Activated CD4-positive, alpha-beta T cell treated with anti-CD3 and anti-CD28 coated beads, Interleukin-2, amount 10 ng/mL, durations not matched to agents 7 days and 5 days (primary cell): ENCODE measurements around the gene GPR107. TPM values are rescaled to one million over a fixed set of nuclear protein-coding genes. Genes with fewer than 3 reads are reported as not detected.

ENCODE experiments used
- CTCF ChIA-PET: fragments of 350-600 bp; sonication (Branson Sonifier 250); formaldehyde crosslinking; loops from one replicate; lab custom pipeline; 2021; ENCODE audit warnings: antibody characterized with exemption; lab: Charles Lee
- POLR2A ChIA-PET: fragments of 350-600 bp; sonication (Branson Sonifier 250); formaldehyde crosslinking; loops from one replicate; lab custom pipeline; 2021; ENCODE audit warnings: antibody characterized with exemption; lab: Charles Lee
- DNase-seq: peaks from one replicate; pipeline ENCODE4 v3.0.0-alpha.2; 2020
- H3K27ac Mint-ChIP-seq: one replicate; pipeline ENCODE4 v1.8.0; 2021; ENCODE audit warnings: mild to moderate bottlenecking, moderate library complexity, mixed read lengths
- H3K27me3 Mint-ChIP-seq: one replicate; pipeline ENCODE4 v1.8.0; 2021; ENCODE audit warnings: mixed read lengths
- H3K36me3 Mint-ChIP-seq: one replicate; pipeline ENCODE4 v1.8.0; 2021; ENCODE audit warnings: low read depth, mixed read lengths
- H3K4me1 Mint-ChIP-seq: one replicate; pipeline ENCODE4 v1.8.0; 2021; ENCODE audit warnings: mixed read lengths
- H3K4me3 Mint-ChIP-seq: one replicate; pipeline ENCODE4 v1.8.0; 2021; ENCODE audit warnings: mild to moderate bottlenecking, moderate library complexity, mixed read lengths
- H3K9me3 Mint-ChIP-seq: one replicate; pipeline ENCODE4 v1.8.0; 2021; ENCODE audit warnings: mixed read lengths
- total RNA-seq, 2 experiments: library from RNA; stranded (reverse); gene quantifications; one replicate each; pipeline ENCODE4 v1.2.3, GENCODE V29; 2021

GPR107 gene
- total RNA-seq, 2 experiments from 2014 or later: 21.7 to 22.1 TPM

DNA sequence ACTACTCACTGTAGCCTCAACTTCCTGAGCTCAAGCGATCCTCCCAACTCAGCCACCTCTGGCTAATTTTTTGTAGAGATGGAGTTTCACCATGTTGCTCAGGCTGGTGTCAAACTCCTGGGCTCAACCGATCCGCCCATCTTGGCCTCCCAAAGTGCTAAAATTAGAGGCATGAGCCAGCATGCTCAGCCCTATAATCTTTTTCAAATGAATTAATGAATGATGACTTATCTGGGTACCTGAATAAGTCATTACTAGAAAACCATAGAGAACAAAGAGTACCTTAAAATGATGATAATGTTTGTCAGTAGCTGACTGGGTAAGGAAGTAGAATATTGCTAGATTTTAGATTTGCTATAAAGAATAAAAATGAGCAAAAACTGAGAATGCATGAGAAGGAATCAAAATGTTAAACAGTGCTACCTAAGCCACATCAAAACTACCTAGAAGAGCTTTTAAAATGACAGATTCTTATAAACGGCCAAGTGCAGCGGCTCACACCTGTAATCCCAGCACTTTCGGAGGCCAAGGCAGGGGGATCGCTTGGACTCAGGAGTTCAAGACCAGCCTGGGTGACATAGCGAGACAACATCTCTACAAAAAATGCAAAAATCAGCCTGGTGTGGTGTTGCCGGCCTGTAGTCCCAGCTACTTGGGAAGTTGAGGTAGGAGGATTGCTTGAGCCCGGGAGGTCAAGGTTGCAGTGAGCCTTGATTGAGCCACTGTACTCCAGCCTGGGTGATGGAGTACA is 24.3 kb upstream of the GPR107 start:
- H3K4me1 Mint-ChIP-seq: peaks cover 86% of the 10 kb centered on the region
- peaks cover 54% of the 10 kb centered on the region for H3K36me3 Mint-ChIP-seq

GRCh38 chr9:130030651-130031127 is 23.0 kb upstream of the GPR107 start:
- H3K27me3 Mint-ChIP-seq: no peaks in the 10 kb centered on the region
- peak overlapping the region; percentile 65 for H3K27ac Mint-ChIP-seq
- POLR2A ChIA-PET: no interaction called here
- peaks cover 90% of the 10 kb centered on the region for H3K4me1 Mint-ChIP-seq
- H3K4me3 Mint-ChIP-seq: no peak overlapping the region
- CTCF ChIA-PET: interaction anchor here (0.6 to 3.1 kb wide), 9 partner anchors 9 to 117 kb away, joined by 3 to 8 read pairs (median 3); no protein-coding TSS in a partner anchor
- peaks cover 51% of the 10 kb centered on the region for H3K36me3 Mint-ChIP-seq
- H3K9me3 Mint-ChIP-seq: peaks cover 8% of the 10 kb centered on the region
- DNase-seq: no peak

More for the DNA sequence above, 24.3 kb upstream of the GPR107 start:
- no peak for DNase-seq
- ChIA-PET CTCF (interaction anchor here (0.7 to 3.1 kb wide), 10 partner anchors 10 to 90 kb away, joined by 3 to 8 read pairs (median 4); partner anchors contain the start of gene FNBP1), POLR2A (no interaction called here)
- peaks cover 8% of the 10 kb centered on the region for H3K9me3 Mint-ChIP-seq
- peak overlapping the region; percentile 74 for H3K27ac Mint-ChIP-seq
- H3K4me3 Mint-ChIP-seq: peak overlapping the region; percentile 5
- no peaks in the 10 kb centered on the region for H3K27me3 Mint-ChIP-seq

DNA sequence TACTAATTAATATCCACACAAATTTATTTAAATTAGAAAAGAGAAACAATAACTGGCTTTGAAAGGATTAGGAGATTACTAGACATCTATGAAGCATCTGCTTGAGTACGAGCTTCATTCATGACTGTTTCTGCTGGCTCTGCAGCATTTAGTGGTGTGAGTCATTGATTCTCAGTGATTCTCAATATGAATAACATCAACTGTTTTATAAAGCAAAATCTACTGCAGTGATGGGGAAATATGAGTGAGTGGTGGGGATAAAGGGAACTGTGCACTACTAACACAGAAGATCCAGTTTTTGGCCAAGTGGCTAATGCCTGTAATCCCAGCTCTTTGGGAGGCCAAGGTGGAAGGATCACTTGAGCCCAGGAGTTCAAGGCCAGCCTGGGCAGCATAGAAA is 19.1 kb upstream of the GPR107 start:
- peaks cover 41% of the 10 kb centered on the region for H3K36me3 Mint-ChIP-seq
- no peaks in the 10 kb centered on the region for H3K9me3 Mint-ChIP-seq
- H3K4me3 Mint-ChIP-seq: no peak overlapping the region

GRCh38 chr9:130036099-130036498 is 17.6 kb upstream of the GPR107 start:
- H3K4me3 Mint-ChIP-seq: peak overlapping the region; percentile 98
- no peak for DNase-seq
- H3K4me1 Mint-ChIP-seq: peaks cover 73% of the 10 kb centered on the region
- CTCF ChIA-PET: interaction anchor here (0.7 to 1.8 kb wide), 3 partner anchors 16 to 56 kb away, joined by 3 to 4 read pairs (median 3); no protein-coding TSS in a partner anchor
- POLR2A ChIA-PET: no interaction called here
- H3K36me3 Mint-ChIP-seq: peaks cover 47% of the 10 kb centered on the region
- H3K9me3 Mint-ChIP-seq: no peaks in the 10 kb centered on the region
- H3K27ac Mint-ChIP-seq: peak overlapping the region; percentile 86
- H3K27me3 Mint-ChIP-seq: no peaks in the 10 kb centered on the region

More for the DNA sequence above, 19.1 kb upstream of the GPR107 start:
- ChIA-PET CTCF (interaction anchor here (0.6 to 1.8 kb wide), 8 partner anchors 16 to 297 kb away, joined by 3 to 5 read pairs (median 4); no protein-coding TSS in a partner anchor), POLR2A (interaction anchor here (0.7 kb wide), 1 partner anchor 35 kb away, joined by 3 read pairs; no protein-coding TSS in a partner anchor)
- H3K4me1 Mint-ChIP-seq: peaks cover 80% of the 10 kb centered on the region
- DNase-seq: no peak
- no peaks in the 10 kb centered on the region for H3K27me3 Mint-ChIP-seq
- H3K27ac Mint-ChIP-seq: peak overlapping the region; percentile 80

DNA sequence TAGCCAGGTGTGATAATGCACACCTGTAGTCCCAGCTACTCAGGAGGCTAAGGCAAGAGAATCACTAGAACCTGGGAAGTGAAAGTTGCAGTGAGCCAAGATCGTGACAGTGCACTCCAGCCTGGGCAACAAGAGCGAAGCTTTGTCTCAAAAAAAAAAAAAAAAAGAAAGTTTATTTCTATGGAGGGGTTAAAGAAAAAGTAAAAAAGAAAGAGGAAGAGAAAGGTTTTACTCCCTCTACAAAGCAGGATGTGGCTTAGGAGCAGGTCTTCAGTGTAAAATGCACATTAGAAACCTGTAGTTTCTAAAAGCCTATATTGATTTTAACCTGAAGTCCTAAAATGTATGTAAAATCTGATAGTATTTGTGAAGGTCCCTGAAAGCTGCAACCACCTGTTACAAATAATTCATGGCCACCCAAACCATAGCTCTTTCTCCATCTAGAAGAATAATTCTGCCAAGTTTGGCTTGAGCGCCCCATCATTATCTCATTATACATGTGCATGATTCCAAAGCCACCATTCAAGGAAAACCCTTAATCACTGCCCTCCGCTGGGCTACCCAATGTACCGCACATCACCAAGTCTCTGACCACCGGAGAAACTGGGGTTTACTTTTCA is 14.1 kb upstream of the GPR107 start:
- H3K27me3 Mint-ChIP-seq: no peaks in the 10 kb centered on the region
- peak overlapping the region; percentile 98 for H3K27ac Mint-ChIP-seq
- peaks cover 42% of the 10 kb centered on the region for H3K36me3 Mint-ChIP-seq
- H3K9me3 Mint-ChIP-seq: no peaks in the 10 kb centered on the region
- H3K4me1 Mint-ChIP-seq: peaks cover 61% of the 10 kb centered on the region
- POLR2A ChIA-PET: interaction anchor here (0.6 to 0.7 kb wide), 3 partner anchors 77 to 153 kb away, joined by 4 read pairs; no protein-coding TSS in a partner anchor
- DNase-seq: peak; percentile 47
- CTCF ChIA-PET: interaction anchor here (0.6 to 1.6 kb wide), 19 partner anchors 8 to 1548 kb away, joined by 3 to 8 read pairs (median 3); partner anchors contain the start of gene GPR107
- H3K4me3 Mint-ChIP-seq: peak overlapping the region; percentile 98

GRCh38 chr9:130040984-130041647 is 12.6 kb upstream of the GPR107 start:
- H3K9me3 Mint-ChIP-seq: no peaks in the 10 kb centered on the region
- H3K27ac Mint-ChIP-seq: peak overlapping the region; percentile 98
- DNase-seq: no peak
- ChIA-PET POLR2A (interaction anchor here (0.7 to 0.9 kb wide), 2 partner anchors 32 to 152 kb away, joined by 9 read pairs; no protein-coding TSS in a partner anchor), CTCF (interaction anchor here (0.6 to 1.3 kb wide), 4 partner anchors 12 to 104 kb away, joined by 3 to 4 read pairs (median 3); partner anchors contain the start of gene GPR107)
- peaks cover 37% of the 10 kb centered on the region for H3K36me3 Mint-ChIP-seq
- peak overlapping the region; percentile 98 for H3K4me3 Mint-ChIP-seq
- no peaks in the 10 kb centered on the region for H3K27me3 Mint-ChIP-seq
- H3K4me1 Mint-ChIP-seq: peaks cover 60% of the 10 kb centered on the region

DNA sequence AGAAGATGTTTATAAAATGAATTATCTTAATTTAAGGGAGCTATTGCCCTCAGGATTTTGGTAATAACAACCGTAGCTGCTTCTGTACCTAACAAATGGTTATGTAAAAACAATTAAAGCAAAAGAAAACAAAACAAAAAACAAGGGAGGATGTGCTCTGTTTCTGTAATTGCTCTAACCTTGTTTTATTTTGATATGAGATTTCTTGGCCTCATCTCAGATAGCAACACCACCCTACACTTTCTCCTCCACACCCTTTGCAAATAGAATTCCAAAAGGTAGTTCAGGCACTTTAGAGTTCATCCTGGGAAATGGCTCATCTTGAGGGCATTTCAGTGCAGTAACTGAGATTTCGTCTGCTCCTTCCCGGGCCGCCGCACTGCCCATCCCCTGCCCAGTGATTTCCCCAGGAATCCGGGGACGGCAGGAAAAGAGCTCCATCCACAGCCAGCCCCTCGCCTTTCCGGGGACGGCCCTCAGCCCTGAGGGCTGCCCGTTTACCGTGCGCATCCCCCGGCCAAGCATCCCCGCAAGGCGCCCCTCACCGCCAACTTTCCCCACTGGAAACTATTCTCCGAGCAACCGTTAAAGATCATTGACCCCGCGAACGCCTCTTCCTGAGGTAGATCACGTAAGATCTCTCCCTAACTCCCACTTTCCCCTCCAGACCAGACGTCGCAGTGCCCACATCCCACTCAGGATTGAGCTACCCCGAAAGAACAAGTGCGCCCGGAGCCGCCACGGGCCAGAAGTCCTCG is 11.9 kb upstream of the GPR107 start:
- peaks cover 32% of the 10 kb centered on the region for H3K36me3 Mint-ChIP-seq
- H3K27ac Mint-ChIP-seq: peak overlapping the region; percentile 98
- POLR2A ChIA-PET: interaction anchor here (0.9 kb wide), 1 partner anchor 153 kb away, joined by 9 read pairs; no protein-coding TSS in a partner anchor
- no peaks in the 10 kb centered on the region for H3K27me3 Mint-ChIP-seq
- H3K4me1 Mint-ChIP-seq: peaks cover 56% of the 10 kb centered on the region
- no peaks in the 10 kb centered on the region for H3K9me3 Mint-ChIP-seq
- DNase-seq: no peak
- peak overlapping the region; percentile 98 for H3K4me3 Mint-ChIP-seq
- CTCF ChIA-PET: interaction anchor here (0.6 to 1.6 kb wide), 7 partner anchors 12 to 177 kb away, joined by 3 to 6 read pairs (median 3); partner anchors contain the start of gene GPR107

DNA sequence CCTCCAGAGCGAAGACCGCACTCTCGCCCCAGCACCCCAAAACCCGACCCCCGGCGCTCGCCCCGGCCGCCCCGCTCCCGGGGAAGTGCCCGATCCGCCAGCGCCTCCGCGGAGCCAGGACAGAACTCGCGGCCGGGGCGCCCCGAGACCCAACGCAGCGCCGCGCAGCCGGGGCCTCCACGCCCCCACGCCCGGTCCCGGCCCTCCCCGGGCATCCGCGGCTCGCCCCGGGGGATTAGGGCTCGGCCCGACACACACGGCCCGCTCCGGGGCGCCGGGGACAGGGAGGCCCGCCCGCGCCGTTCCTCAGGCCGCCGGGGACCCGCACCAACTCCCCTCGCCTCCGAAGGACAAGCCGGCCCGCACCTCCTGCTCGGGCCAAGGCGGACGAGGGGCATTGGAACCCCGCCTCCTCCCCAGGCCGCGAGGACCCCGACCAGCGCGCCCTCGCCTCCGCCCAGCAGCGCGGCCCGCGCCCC is 11.3 kb upstream of the GPR107 start:
- CTCF ChIA-PET: interaction anchor here (0.5 to 1.6 kb wide), 9 partner anchors 13 to 297 kb away, joined by 3 to 6 read pairs (median 3); no protein-coding TSS in a partner anchor
- no peaks in the 10 kb centered on the region for H3K9me3 Mint-ChIP-seq

GRCh38 chr9:130042885-130043653 is 10.6 kb upstream of the GPR107 start, which contains the start of gene FNBP1:
Gene FNBP1 (minus strand): TSS chr9:130043189. CDS start chr9:130042975, 214 bp downstream.
- Mint-ChIP-seq H3K4me1 (peaks cover 46% of the 10 kb centered on the region), H3K27ac (peak within 1 kb of the TSS; percentile 98), H3K36me3 (peaks cover 23% of the 10 kb centered on the region), H3K27me3 (no peaks in the 10 kb centered on the region), H3K9me3 (no peaks in the 10 kb centered on the region), H3K4me3 (peak within 1 kb of the TSS; percentile 98)
- ChIA-PET POLR2A (interaction anchor here (0.7 kb wide), 1 partner anchor 148 kb away, joined by 3 read pairs; no protein-coding TSS in a partner anchor), CTCF (interaction anchor here (0.5 to 1.6 kb wide), 9 partner anchors 14 to 297 kb away, joined by 3 to 6 read pairs (median 3); no protein-coding TSS in a partner anchor)
- peak; percentile 81 for DNase-seq

More for the DNA sequence above, 11.3 kb upstream of the GPR107 start:
- peak; percentile 14 for DNase-seq
- peaks cover 27% of the 10 kb centered on the region for H3K36me3 Mint-ChIP-seq
- peak overlapping the region; percentile 98 for H3K4me3 Mint-ChIP-seq
- peak overlapping the region; percentile 98 for H3K27ac Mint-ChIP-seq
- POLR2A ChIA-PET: no interaction called here
- peaks cover 50% of the 10 kb centered on the region for H3K4me1 Mint-ChIP-seq
- H3K27me3 Mint-ChIP-seq: no peaks in the 10 kb centered on the region
